Nephron progenitor cell (in vitro differentiated cells): ENCODE results near the gene TLE1.

ENCODE experiments used
- DNase-seq: peaks from one replicate; pipeline ENCODE4 v3.0.0; 2021
- H3K27ac Mint-ChIP-seq: 2 replicates; pipeline ENCODE4 v1.8.0; 2021; ENCODE audit warnings: mild to moderate bottlenecking, moderate library complexity, mixed read lengths
- H3K27me3 Mint-ChIP-seq: 2 replicates; pipeline ENCODE4 v1.8.0; 2021; ENCODE audit warnings: mild to moderate bottlenecking, low read depth, mixed read lengths; ENCODE audit not compliant: poor library complexity
- H3K36me3 Mint-ChIP-seq: 2 replicates; pipeline ENCODE4 v1.8.0; 2021; ENCODE audit warnings: low read depth, mixed read lengths
- H3K4me1 Mint-ChIP-seq: 2 replicates; pipeline ENCODE4 v1.8.0; 2021; ENCODE audit warnings: mixed read lengths
- H3K4me3 Mint-ChIP-seq: 2 replicates; pipeline ENCODE4 v1.8.0; 2021; ENCODE audit warnings: mild to moderate bottlenecking, moderate library complexity, mixed read lengths
- H3K9me3 Mint-ChIP-seq: 2 replicates; pipeline ENCODE4 v1.8.0; 2021; ENCODE audit warnings: mild to moderate bottlenecking, moderate library complexity, mixed read lengths
- TF ChIP-seq, protein P1 (sequence below): fragments of 200-600 bp; sonication (generic); IDR thresholded peaks from 2 replicates; pipeline ENCODE4 v1.5.0; 2021; ENCODE audit warnings: antibody characterized with exemption

TLE1 gene

DNA sequence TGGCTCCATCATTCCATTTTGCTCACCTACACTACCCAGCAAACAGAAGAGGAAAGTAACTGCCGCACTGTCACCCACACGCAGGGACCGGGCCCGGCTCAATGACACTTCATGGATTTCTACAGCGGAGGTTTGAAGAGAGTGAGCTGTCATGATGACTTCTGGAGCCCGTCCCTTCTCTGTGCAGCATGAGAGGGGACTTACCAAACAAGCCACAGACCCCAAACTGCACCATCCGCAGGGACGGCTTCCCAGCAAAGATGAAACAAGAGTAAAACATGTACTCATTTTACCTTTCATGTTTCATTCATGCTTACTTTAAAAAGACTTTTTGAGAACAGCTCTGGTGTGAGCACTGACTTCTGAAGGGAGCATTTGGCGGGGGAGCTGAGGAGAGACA is 99.5 kb downstream of the TLE1 start:
- TF ChIP-seq, protein P1, sequence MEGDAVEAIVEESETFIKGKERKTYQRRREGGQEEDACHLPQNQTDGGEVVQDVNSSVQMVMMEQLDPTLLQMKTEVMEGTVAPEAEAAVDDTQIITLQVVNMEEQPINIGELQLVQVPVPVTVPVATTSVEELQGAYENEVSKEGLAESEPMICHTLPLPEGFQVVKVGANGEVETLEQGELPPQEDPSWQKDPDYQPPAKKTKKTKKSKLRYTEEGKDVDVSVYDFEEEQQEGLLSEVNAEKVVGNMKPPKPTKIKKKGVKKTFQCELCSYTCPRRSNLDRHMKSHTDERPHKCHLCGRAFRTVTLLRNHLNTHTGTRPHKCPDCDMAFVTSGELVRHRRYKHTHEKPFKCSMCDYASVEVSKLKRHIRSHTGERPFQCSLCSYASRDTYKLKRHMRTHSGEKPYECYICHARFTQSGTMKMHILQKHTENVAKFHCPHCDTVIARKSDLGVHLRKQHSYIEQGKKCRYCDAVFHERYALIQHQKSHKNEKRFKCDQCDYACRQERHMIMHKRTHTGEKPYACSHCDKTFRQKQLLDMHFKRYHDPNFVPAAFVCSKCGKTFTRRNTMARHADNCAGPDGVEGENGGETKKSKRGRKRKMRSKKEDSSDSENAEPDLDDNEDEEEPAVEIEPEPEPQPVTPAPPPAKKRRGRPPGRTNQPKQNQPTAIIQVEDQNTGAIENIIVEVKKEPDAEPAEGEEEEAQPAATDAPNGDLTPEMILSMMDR: no peak
- Mint-ChIP-seq H3K4me1 (peaks cover 57% of the 10 kb centered on the region), H3K9me3 (peaks cover 7% of the 10 kb centered on the region), H3K4me3 (no peak overlapping the region), H3K36me3 (peaks cover 94% of the 10 kb centered on the region), H3K27me3 (no peaks in the 10 kb centered on the region), H3K27ac (peak overlapping the region; percentile 15)
- no peak for DNase-seq

DNA sequence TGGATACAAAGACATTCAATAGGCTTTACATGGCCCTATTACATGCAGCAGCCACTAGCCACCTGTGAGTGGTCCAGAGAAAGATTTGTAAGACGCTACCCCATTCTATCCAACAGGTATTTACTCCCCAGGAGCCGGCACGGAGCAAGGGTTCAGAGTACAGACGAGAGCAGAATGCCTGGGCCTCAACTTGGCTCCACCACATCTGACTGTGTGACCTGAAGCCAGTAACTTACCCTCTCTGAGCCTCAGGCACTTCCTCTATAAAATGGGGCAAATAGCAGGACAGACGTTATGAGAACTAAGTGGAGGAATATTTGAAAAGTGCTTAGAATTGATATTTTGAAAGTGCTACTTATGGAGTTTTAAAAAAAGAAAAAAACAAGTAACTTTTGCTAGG is 100.0 kb downstream of the TLE1 start:
- Mint-ChIP-seq H3K27ac (peak overlapping the region; percentile 86), H3K4me1 (peaks cover 57% of the 10 kb centered on the region)

DNA sequence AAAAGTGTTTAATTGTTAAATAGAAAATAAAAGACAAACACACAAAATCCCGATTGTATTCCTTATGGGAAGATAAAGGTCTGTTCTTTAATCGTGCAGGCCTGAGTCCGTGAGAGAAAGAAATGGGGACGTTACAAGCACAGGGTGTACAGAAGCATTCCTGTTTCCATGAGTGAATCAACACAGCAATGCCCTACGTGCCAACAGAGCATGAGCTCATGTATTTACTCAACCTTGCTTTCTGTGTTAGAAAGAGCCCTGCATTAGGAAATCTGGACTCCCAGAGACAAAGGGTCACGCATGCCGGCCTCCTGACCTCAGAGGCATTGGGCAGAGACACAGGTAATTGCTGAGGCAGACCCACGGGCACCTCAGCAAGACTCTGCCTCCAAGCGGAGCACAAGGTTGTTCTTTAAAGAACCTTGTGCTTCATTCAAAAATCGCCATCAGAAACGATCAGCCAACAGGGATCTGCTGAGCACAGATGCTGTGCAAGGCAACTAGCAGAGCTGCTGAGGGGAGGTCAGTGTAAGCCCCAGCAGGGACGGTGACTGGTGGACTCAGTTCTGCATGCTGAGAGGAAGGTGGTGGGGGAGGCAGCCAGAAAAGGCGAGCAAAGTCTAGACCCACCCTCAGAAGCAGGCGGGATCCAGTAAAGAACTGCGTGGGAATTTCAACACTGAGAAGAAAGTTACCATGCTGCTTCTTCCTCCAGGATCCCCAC is 101.0 kb downstream of the TLE1 start:
- no peak for DNase-seq
- peaks cover 50% of the 10 kb centered on the region for H3K4me1 Mint-ChIP-seq
- peaks cover 94% of the 10 kb centered on the region for H3K36me3 Mint-ChIP-seq
- peak overlapping the region; percentile 86 for H3K27ac Mint-ChIP-seq
- TF ChIP-seq, protein P1: no peak
- H3K4me3 Mint-ChIP-seq: no peak overlapping the region
- no peaks in the 10 kb centered on the region for H3K27me3 Mint-ChIP-seq
- H3K9me3 Mint-ChIP-seq: no peaks in the 10 kb centered on the region

More for the DNA sequence above, 100.0 kb downstream of the TLE1 start:
- peaks cover 3% of the 10 kb centered on the region for H3K9me3 Mint-ChIP-seq
- H3K27me3 Mint-ChIP-seq: no peaks in the 10 kb centered on the region
- H3K36me3 Mint-ChIP-seq: peaks cover 94% of the 10 kb centered on the region
- H3K4me3 Mint-ChIP-seq: no peak overlapping the region
- no peak for DNase-seq
- TF ChIP-seq, protein P1: no peak

DNA sequence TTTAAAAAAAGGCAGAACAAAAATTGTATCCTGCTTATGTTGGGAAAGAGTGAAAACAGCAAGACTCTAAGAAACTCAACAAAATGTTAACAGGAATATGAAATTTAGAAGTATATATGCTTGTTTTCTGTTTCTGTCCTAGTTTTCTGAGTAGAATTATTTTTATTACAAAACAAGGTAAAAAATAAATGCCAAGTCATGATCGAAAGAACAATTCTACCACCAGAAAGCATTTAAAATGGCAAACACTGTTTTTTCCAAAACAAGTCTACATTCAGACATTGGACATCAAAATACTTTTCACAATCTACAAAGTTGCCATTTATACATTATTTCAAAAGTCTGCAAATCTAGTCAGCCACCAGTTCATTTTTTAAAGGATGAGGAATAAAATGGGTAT is 102.6 kb downstream of the TLE1 start:
- no peaks in the 10 kb centered on the region for H3K27me3 Mint-ChIP-seq
- peaks cover 41% of the 10 kb centered on the region for H3K4me1 Mint-ChIP-seq
- H3K27ac Mint-ChIP-seq: no peak overlapping the region
- DNase-seq: no peak
- peaks cover 94% of the 10 kb centered on the region for H3K36me3 Mint-ChIP-seq
- H3K9me3 Mint-ChIP-seq: no peaks in the 10 kb centered on the region
- TF ChIP-seq, protein P1: no peak
- no peak overlapping the region for H3K4me3 Mint-ChIP-seq

DNA sequence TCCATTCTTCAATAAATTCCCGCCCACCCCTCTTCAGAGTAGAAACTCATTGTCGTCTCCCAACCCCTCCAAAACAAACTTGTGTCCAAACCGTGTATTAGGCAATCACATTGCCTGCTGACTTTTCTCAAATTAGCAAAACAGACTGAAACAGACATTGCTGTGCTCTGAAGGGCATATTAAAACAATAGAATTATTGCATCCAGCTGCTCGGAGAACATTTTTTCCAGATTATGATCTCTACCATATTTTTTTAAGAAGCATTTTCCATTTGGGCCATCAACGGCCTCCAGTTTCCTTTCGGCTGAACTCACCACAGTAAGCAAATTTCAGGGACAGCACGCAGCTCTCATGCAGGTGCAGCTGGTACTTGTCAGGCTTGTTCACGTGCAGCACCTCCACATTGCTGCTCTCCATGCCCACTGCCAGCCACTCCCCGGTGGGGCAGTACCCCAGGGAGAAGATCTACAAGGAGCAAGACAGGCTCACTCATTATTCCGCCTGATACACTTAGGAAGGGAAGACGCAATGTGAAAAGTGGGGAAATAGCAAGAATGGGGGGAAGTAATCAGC is 104.1 kb downstream of the TLE1 start:
- DNase-seq: no peak
- no peak overlapping the region for H3K4me3 Mint-ChIP-seq
- peaks cover 6% of the 10 kb centered on the region for H3K9me3 Mint-ChIP-seq
- no peaks in the 10 kb centered on the region for H3K27me3 Mint-ChIP-seq
- TF ChIP-seq, protein P1: no peak
- peaks cover 40% of the 10 kb centered on the region for H3K4me1 Mint-ChIP-seq
- H3K36me3 Mint-ChIP-seq: peaks cover 89% of the 10 kb centered on the region
- no peak overlapping the region for H3K27ac Mint-ChIP-seq

DNA sequence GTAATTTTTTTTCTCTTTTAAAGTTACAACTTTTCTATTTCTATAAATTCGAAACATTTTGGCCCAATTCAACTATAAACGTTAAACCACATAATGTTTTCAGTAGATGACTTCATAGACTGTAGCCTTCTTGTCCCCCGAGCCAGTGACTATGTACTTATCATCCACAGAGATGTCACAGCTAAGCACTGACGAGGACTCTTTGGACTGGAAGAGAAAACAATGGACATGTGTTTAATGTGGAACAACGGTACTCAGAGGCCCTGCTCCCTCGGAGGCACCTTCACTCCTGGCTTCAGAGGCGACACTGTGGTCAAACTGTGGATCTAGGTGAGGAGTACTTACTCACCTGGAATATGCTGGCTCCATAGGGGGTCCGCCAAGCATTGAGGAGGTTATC is 105.2 kb downstream of the TLE1 start:
- Mint-ChIP-seq H3K27ac (no peak overlapping the region), H3K36me3 (peaks cover 88% of the 10 kb centered on the region)
- DNase-seq: no peak

More for the DNA sequence above, 105.2 kb downstream of the TLE1 start:
- Mint-ChIP-seq H3K9me3 (peaks cover 6% of the 10 kb centered on the region), H3K27me3 (no peaks in the 10 kb centered on the region), H3K4me1 (peaks cover 28% of the 10 kb centered on the region), H3K4me3 (no peak overlapping the region)
- TF ChIP-seq, protein P1: no peak
